Ishikawa (cell line): ENCODE results near the gene SELENOV.

ENCODE experiments used
- CEBPB ChIP-seq: IDR thresholded peaks from 2 replicates; pipeline ENCODE4 v1.6.1; 2012
- CREB1 ChIP-seq: IDR thresholded peaks from 2 replicates; pipeline ENCODE4 v1.6.1; 2012; ENCODE audit warnings: low read depth
- EGR1 ChIP-seq: IDR thresholded peaks from 2 replicates; pipeline ENCODE4 v1.6.1; 2012
- EP300 ChIP-seq: IDR thresholded peaks from 2 replicates; pipeline ENCODE4 v1.6.1; 2012; ENCODE audit warnings: borderline replicate concordance
- FOXM1 ChIP-seq: IDR thresholded peaks from 2 replicates; pipeline ENCODE4 v1.6.1; 2012; ENCODE audit warnings: low read depth, borderline replicate concordance
- NFIC ChIP-seq: IDR thresholded peaks from 2 replicates; pipeline ENCODE4 v1.6.1; 2012
- RAD21 ChIP-seq: IDR thresholded peaks from 2 replicates; pipeline ENCODE4 v1.6.1; 2012; ENCODE audit warnings: low read depth
- TAF1 ChIP-seq: IDR thresholded peaks from 2 replicates; pipeline ENCODE4 v1.6.1; 2012; ENCODE audit warnings: low read depth, mild to moderate bottlenecking
- TCF12 ChIP-seq: IDR thresholded peaks from 2 replicates; pipeline ENCODE4 v1.6.1; 2012; ENCODE audit warnings: low read depth
- TEAD4 ChIP-seq: IDR thresholded peaks from 2 replicates; pipeline ENCODE4 v1.6.1; 2012
- YY1 ChIP-seq: IDR thresholded peaks from 2 replicates; pipeline ENCODE4 v1.6.1; 2012; ENCODE audit warnings: low read depth
- ZBTB7A ChIP-seq: IDR thresholded peaks from 2 replicates; pipeline ENCODE4 v1.6.1; 2012; ENCODE audit warnings: low read depth
- TF ChIP-seq, protein P1 (sequence below): IDR thresholded peaks from 2 replicates; pipeline ENCODE4 v1.6.1; 2012
- TF ChIP-seq, protein P2 (sequence below): IDR thresholded peaks from 2 replicates; pipeline ENCODE4 v1.6.1; 2012; ENCODE audit warnings: low read depth, mild to moderate bottlenecking
- TF ChIP-seq, protein P3 (sequence below): IDR thresholded peaks from 2 replicates; pipeline ENCODE4 v1.6.1; 2012

SELENOV gene

DNA sequence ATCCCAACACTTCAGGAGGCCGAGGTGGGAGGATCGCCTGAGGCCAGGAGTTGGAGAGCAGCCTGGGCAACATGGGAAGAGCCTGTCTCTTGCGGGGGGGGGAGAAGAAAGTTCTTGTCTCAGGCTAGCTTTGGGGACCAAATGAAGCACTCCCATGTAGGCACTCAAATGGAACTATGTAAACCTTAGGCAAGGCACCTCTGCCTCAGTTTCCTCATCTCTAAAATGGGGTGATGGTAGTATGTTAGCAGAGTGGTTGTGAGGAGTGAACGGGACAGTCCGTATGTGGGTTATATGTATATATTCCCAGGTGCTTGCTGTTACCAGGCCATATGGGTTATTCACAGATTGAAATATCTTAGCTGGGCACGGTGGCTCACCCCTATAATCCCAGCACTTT is 22.7 kb upstream of the SELENOV start:
- TF ChIP-seq, protein P1, sequence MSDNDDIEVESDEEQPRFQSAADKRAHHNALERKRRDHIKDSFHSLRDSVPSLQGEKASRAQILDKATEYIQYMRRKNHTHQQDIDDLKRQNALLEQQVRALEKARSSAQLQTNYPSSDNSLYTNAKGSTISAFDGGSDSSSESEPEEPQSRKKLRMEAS, result no peak
- TF ChIP-seq NFIC (no peak), EGR1 (no peak), ZBTB7A (no peak)

DNA sequence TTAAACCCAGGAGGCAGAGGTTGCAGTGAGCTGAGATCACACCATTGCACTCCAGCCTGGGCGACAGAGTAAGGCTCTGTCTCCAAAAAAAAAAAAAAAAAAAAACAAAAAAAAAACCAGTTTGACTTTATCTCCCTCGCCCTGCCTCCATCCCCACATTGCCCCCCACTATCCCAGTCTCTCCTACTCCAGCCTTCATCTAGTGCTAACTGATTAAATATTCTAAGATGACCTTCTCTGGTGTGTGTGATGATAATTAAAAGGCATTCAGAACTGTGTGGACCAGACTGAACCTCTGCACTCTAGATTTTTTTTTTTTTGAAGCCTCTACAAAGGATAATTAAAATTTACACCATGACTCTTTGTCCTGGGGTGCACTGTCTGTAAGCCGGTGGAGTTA is 22.2 kb upstream of the SELENOV start:
- no peak for TF ChIP-seq ZBTB7A
- no peak for TF ChIP-seq TAF1
- TF ChIP-seq FOXM1, result no peak
- no peak for TF ChIP-seq NFIC
- no peak for TF ChIP-seq YY1
- TF ChIP-seq RAD21, result no peak
- TF ChIP-seq EP300, result no peak
- no peak for TF ChIP-seq TCF12
- no peak for TF ChIP-seq CEBPB
- TF ChIP-seq TEAD4, result no peak
- TF ChIP-seq, protein P1, result no peak
- TF ChIP-seq CREB1, result no peak
- TF ChIP-seq, protein P2, sequence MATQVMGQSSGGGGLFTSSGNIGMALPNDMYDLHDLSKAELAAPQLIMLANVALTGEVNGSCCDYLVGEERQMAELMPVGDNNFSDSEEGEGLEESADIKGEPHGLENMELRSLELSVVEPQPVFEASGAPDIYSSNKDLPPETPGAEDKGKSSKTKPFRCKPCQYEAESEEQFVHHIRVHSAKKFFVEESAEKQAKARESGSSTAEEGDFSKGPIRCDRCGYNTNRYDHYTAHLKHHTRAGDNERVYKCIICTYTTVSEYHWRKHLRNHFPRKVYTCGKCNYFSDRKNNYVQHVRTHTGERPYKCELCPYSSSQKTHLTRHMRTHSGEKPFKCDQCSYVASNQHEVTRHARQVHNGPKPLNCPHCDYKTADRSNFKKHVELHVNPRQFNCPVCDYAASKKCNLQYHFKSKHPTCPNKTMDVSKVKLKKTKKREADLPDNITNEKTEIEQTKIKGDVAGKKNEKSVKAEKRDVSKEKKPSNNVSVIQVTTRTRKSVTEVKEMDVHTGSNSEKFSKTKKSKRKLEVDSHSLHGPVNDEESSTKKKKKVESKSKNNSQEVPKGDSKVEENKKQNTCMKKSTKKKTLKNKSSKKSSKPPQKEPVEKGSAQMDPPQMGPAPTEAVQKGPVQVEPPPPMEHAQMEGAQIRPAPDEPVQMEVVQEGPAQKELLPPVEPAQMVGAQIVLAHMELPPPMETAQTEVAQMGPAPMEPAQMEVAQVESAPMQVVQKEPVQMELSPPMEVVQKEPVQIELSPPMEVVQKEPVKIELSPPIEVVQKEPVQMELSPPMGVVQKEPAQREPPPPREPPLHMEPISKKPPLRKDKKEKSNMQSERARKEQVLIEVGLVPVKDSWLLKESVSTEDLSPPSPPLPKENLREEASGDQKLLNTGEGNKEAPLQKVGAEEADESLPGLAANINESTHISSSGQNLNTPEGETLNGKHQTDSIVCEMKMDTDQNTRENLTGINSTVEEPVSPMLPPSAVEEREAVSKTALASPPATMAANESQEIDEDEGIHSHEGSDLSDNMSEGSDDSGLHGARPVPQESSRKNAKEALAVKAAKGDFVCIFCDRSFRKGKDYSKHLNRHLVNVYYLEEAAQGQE, result no peak
- TF ChIP-seq, protein P3, sequence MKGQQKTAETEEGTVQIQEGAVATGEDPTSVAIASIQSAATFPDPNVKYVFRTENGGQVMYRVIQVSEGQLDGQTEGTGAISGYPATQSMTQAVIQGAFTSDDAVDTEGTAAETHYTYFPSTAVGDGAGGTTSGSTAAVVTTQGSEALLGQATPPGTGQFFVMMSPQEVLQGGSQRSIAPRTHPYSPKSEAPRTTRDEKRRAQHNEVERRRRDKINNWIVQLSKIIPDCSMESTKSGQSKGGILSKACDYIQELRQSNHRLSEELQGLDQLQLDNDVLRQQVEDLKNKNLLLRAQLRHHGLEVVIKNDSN, result no peak
- no peak for TF ChIP-seq EGR1

DNA sequence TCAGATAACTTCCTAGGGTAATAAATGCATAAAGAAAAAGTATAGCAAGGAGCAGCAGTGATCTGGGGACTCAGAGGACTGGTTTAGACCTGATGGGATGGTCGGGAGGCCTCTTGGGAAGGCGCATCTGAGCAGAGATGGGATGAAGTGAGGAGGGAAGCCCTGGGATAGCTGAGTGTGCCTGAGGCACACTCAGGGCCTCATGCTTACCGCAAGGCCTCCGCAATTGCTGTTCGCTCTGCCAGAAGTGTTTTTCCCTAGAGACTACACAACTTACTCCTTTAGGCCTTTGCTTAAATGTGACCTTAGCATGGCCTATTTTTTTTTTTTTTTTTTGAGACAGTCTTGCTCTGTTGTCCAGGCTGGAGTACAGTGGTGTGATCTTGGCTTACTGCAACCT is 20.3 kb upstream of the SELENOV start:
- TF ChIP-seq ZBTB7A, result no peak
- no peak for TF ChIP-seq TCF12
- TF ChIP-seq TAF1, result no peak
- TF ChIP-seq RAD21, result no peak
- TF ChIP-seq, protein P1, result no peak
- no peak for TF ChIP-seq CEBPB
- TF ChIP-seq NFIC, result no peak

DNA sequence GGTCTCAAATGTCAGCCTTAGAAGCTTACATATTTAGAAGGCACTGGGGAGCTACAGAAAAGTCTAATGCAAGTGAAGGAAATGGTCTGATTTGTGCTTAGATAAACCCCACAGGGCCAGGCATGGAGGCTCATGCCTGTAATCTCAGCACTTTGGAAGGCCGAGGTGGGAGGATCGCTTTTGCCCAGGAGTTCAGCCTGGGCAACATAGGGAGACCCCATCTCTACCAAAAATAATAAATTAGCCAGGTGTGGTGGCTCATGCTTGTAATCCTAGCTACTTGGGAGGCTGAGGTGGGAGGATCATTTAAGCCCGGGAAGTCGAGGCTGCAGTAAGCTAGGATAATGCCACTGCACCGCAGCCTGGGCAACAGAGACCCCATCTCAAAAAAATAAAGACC is 18.9 kb upstream of the SELENOV start:
- TF ChIP-seq TAF1 (no peak), ZBTB7A (no peak), EP300 (no peak), TEAD4 (no peak), EGR1 (no peak), TCF12 (no peak)
- TF ChIP-seq, protein P2, result no peak

DNA sequence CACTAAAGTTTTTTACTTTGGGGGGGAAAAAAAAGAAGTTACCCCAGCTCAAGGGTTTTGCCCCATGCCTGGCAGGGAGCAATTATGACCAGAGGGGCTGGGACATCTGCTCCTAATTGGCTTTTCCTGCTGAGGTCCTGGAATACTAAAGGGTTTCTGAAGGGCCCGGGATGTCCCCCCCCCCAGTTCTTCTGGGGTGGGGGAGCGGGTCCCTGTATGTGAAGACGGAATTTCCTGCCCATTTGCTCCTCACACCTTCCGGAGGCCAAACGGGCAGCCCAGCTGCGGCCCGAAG is 17.3 kb upstream of the SELENOV start:
- TF ChIP-seq EP300 (no peak), EGR1 (no peak), RAD21 (no peak), ZBTB7A (no peak), YY1 (no peak), CREB1 (no peak), CEBPB (no peak), TAF1 (no peak), TCF12 (no peak), TEAD4 (no peak), FOXM1 (no peak), NFIC (no peak)
- TF ChIP-seq, protein P2, result no peak
- TF ChIP-seq, protein P1, result no peak
- TF ChIP-seq, protein P3, result no peak
